HG03159 (cell line): Measurements from ENCODE around the gene TEDDM1.

ENCODE experiments used
- ATAC-seq: cut with Tn5 transposase; IDR thresholded peaks from one replicate; pipeline ENCODE4 v1.9.1; 2021; ENCODE audit warnings: mild to moderate bottlenecking, moderate library complexity; ENCODE audit not compliant: unreplicated experiment

The TEDDM1 gene

DNA sequence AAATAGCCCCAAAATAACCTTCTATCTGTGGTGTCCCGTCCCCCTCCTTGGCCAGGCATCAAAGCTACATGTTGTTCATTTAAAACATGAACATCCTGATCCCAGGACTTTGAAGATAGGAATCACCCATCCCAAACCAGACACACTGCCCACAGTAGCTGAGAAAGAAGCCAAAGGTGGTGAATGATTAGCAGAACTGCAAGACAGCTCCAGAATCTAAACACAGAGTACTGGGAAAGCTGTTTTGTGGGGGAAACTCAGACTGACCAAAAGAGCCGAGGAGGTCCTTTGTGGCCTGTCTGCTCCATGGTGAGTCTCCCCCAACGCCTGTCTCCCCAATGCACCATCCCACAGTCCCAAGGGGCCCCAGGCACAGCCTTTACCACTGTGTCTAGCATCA, 7.3 kb upstream of the TEDDM1 start:
- no peak for ATAC-seq

DNA sequence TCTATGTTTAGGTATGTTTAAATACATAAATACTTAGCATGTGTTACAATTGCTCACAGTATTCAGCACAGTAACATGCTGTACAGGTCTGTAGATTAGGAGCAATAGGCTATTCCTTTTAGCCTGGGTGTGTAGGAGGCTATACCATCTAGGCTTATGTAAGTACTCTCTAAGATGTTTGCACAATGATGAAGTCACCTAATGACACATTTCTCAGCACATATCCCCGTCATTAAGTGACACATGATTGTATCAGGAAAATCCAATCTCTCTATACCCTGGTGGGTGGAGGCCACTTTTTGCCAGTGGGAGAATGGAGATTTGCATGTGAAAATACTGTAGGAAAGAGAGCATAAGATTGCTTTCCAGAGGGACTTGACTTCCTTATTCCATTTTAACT, 5.5 kb upstream of the TEDDM1 start:
- ATAC-seq, result no peak

DNA sequence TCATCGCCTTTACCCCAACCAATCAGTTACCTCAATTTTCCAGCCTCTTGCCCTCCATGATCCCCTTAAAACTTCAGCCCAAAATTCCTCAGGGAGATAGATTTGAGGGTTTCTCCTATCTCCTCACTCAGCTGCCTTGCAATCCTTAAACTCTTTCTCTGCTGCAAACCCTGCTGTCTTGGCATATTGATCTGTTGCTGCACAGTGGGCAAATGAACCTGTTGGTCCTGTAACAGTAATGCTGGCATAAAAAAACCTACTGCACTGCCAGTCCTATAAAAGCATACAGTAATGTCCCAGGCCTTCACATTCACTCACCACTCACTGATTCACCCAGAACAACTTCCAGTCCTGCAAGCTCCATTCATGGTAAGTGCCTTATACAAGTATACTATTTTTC, 5.1 kb upstream of the TEDDM1 start:
- no peak for ATAC-seq

DNA sequence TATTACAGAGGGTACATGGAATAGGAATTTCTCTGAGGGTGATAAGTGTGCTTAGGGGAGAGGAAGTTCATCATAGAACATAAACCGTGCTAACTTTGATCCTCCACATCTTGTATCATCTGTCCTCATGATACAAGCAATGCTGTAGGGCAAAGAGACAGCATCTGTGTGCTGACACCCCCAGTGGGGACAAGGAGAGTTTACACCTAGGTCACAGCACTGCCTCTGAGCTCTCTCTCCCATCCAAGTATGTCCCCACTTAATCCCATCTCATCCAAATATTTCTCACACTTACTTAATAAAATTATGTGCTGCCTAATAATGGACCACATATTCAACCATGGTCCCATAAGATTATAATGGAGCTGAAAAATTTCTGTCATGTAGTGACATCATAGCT, 4.3 kb upstream of the TEDDM1 start:
- no peak for ATAC-seq

DNA sequence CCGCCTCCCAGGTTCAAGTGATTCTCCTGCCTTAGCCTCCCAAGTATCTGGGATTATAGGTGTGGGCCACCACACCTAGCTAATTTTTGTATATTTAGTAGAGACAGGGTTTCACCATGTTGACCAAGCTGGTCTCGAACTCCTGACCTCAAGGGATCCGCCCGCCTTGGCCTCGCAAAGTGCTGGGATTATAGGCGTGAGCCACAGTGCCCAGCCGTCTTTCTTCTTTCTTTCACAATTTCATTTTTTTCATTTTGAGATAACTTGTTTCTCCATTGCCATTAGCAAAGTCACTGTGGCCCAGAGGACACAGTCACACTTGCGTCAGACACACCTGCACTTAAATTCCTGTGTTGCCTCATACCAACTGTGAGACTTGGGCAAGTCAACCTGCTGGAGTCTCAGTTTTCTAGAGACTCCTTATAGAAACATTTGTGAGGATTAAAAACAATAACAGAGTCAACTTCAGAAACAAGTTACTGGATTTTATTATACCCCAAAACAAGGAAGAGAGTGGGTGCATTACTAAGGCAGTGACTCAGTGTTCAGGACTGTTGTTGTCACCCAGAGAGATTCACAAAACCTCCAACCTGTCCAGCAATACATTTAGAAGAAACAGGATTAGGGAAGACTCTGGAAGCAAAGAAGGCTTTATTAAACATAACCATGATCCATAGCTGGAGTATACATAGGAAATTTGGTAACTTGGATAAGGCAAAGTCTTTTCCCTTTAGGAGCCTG, 2.6 kb downstream of the TEDDM1 start:
- no peak for ATAC-seq

DNA sequence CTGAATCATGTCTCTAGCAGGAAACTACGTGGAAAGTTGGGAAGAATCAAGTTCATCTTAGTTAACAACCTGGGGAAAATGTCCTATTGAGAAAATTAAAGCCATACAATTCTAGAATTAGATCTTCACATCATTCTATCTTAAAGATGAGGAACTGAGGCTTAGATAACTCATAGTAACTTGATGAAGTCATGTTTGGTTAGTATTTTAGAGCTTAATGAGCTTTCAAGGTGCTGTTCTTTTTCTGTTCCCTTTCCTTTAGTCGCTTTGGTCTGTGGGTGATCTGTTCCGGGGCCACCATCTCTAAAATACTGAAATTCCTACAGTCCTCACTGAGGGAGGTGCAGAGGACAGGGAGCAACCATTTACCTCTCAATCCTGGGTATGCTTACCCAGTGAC, 4.6 kb downstream of the TEDDM1 start:
- ATAC-seq, result no peak

DNA sequence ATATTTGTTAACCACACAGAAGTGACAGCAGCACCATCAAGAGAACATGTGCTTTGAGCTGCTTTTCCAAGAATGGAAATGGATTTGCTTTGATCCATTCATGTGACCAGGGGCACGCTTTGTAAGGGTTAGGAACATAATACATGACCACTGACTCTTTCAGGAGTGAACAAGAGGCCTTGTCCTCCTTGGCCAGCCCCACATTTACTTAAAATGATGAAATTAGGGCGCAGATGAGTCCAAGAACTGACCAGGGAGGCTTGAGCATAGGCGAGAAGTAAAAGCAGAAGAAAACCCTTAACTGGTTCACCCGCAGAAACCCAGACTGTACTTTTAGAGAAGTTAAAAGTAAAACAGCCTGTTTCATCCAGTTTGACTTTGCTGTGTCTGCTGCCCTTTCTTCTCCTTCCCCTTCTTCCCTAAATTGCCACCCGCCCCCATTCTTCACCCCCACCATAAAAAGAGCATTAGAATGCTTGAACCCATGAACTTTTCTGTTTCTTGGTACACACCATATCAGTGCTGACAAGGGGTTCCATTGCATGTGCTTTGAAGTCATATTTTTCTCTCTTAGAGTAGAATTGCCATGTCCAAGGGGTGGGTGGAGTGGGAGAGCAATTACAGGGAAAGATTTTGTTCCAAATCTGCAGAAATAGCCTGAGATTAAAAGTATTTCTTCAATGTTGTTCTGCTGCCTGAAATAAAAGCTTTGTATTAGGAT, 6.3 kb downstream of the TEDDM1 start:
- no peak for ATAC-seq

DNA sequence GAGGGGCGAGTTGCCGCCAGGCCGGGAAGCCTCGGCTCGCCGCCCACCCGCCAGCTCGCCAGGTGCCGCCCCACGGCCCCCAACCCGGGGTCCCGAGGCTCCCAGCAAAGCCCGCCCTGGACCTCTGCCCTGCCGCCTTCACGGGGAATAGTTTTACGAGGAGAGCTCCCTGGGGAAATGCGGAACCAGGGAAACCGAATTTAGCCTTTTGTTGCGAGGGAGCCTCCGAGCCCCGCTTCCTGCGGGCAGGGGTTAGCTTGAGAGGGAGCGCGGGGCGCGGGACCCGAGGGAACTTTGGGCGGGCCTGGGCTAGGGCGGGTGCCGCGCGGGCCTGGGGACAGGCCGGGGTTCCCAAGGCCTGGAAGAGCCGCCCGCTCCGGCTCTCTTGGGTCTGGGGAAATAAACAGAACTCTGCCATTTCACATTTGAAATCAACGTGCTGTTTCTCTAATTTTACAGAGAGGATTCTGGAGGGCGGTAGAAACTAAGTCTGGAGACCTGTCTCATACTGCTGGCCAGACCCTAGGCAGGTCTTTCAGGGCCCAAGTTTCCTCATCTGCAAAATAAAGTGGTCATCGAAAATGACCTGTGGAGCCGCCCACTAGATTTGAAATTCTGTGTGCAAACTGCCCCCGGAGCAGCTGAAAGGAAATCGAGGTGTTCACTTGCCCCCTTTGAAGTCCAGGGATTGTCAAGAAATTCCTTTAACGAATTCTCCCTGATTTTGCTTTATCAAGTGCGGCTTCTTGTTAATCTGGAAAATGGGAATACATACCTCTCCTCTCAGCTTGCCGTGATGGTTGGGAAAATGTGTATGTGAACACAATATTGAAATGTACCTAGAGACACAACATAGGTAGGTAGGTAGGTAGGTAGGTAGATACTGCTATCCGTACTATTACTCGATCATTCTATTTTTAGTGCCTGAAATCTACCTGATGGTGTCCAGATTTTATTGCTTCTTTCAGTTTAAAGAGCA, 8.1 kb downstream of the TEDDM1 start:
- ATAC-seq, result peak; percentile 13

DNA sequence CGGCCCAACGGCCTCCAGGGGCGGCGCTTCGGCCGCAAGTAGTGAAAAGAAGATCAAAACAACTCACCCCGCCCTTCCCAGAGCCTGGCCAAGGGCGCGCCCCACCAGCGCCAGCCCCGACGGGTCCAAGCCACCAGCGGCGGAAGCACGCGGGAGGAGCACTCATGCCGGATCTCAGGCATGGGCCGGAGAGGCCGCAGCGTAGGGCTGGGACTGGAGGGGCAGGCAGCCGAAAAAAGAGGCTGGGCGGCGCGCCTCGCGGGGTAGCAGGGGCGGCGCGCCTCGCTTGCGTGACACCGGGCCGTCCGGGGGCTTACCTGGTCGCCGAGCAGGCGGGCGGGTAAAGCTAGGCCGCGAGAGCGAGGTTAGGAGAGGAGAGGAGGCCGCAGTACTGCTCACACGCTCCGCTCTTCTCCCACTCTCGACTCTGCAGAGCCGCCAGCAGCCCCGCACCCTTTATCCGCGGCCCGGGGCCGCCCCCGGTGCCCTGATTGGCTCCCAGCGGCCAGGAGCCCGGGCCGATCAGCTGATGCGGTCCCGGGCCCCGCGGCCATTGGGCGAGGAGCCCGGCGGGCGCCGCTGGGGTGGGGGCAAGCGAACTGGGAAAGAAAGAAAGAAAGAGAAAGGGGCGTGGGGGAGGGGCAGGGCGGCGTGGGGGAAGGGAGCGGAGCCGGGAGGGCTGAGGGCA, 9.0 kb downstream of the TEDDM1 start, which contains the start of gene GLUL:
Gene GLUL (minus strand): TSS at position 429 of the 688 bp plus-strand sequence. CDS start 3,053 bp downstream, outside the sequence.
- peak; percentile 73 for ATAC-seq

DNA sequence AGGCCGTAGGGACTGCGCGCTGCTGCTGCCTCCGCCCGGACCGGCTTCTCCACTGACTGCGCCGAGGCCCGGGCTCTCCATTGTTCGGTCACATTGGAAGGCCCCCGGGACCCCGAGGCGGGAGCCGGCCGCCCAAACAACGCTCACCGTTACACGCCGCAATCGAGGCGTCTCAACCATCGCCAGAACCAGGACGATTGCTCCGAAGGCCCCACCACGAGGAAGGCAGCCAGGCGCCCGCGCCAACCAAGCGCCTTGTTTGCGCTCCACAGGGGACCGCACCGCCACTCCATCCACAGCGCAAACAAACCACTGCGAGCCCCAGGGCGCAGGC, 9.5 kb downstream of the TEDDM1 start:
- ATAC-seq, result peak; percentile 1

DNA sequence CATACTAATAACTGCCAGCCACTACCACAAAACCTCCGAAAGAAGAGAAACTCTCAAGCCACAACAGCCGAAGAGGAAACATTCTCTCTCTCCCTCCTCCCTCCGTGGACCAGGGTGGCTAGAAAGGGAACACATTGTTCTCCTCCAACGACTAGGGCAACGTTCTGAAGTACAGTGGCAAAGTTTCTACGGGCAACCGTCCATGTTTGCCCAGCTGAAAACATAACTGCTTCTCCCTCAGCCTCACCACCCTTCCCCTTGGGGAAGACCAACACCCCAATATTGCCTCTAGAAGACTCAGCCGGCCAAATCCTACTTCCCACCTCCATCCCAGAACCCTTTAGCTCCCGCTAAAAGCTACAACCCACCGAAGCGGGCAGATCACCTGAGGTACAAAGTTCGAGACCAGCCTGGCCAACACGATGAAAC, 10.8 kb downstream of the TEDDM1 start:
- no peak for ATAC-seq

DNA sequence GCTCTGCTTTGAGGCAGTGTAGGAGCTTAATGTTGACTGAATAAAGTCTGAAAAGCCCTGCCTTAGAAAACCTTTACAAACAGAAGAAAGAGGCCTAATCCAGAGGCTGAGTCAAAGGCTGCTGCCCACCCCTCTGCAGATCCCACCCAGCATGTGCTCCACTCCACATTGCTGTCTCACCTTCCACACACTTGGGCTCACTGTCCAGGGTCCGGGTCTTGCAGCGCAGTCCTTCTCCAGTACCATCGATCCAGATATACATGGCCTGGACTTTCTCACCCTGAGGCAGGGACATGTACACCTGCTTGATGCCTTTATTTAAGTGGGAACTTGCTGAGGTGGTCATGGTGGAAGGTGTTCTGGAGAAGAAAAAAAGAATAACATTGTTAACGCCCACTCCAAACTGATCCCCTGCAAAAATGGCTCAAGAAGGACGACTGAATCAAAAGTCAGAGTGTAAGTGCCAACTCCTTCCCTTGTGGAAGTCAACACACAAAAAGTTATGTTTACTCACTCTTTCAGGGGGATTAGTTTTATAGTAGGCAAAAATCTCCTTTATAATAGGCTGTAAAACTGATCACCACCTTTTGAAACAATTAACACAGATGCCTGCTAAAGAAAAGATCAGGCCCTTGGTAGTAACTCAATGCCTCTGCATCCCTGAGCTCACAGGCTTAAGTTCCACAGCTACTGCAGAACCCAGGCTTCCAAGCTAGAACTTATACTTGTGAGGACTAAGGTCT, 11.9 kb downstream of the TEDDM1 start:
- ATAC-seq, result no peak

DNA sequence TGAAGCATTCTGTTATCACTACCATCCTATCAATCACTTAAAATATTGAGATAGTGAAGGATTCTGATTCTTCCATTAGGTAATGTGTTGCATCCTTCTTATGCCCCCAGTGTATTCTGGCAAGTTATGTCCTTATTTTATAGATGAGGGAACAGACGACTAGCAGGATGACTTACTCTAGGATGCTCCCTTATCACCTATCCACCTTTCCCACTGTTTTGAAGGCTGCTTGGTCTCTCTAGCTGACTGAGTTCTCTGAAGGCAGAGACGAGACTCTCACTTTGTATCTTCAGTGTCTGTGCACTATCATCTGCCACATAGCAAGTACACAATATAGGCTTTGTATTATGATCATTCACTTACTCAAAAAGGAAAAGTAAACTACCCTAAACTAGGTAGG, 12.9 kb downstream of the TEDDM1 start:
- ATAC-seq, result no peak

DNA sequence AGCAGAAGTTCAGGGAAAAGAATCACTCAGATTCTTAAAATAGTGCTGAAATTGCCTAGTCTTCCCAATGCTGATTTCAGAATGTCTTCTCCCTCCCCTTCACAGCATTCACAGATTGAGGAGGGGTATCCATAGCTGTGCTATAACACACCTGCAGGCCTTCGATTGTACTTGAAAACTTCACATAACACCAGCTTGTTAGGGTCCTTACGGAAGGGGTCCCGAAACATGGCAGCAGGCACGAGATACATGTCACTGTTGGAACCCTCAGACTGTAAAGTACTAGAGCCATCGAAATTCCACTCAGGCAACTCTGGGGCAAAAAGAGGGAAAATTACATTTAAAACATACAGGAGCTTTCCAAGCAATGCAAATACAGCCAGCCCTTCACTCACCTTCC, 13.5 kb downstream of the TEDDM1 start:
- no peak for ATAC-seq

DNA sequence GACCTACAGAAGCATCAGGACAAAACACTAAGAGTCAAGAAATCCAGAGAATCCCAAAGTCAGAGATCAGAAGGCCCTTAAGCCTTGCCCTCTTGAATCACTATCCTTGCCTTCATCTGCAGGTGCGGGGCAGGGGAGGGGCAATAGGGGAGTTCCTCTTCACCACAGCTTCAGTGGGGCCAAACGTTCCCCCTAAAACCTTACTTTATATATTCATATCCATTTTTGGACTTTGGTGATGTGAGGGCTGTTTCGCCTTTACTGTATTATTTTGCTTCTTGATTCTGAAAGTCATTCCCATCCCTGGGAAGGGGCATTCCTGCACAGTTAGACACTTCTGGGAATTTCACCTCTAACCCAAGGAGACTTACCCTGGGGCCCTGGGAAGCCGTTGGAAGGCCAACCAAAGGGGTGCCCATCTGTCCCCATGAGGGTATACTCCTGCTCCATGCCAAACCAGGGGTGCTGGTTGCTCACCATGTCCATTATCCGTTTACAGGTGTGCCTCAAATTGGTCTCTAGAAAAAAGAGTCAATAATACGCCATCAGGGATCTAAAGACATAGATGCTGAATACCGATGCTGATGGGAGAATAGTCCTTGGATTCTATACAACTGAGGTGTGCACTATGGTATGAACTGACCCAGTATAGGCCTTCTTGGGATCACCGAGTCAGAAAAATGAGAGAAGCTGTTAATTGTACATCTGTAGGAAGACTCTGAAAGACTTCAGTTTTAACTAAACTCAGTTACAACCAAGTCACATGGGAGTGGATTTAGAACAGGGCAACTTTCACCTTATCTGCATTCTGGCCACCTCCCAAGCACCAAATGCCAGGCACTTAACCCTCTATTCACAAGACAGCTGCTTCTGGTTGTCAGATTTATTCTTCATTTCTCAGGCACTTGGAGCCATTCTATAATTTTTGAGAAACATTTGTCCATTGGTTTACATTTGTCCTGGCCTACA, 14.3 kb downstream of the TEDDM1 start:
- no peak for ATAC-seq

DNA sequence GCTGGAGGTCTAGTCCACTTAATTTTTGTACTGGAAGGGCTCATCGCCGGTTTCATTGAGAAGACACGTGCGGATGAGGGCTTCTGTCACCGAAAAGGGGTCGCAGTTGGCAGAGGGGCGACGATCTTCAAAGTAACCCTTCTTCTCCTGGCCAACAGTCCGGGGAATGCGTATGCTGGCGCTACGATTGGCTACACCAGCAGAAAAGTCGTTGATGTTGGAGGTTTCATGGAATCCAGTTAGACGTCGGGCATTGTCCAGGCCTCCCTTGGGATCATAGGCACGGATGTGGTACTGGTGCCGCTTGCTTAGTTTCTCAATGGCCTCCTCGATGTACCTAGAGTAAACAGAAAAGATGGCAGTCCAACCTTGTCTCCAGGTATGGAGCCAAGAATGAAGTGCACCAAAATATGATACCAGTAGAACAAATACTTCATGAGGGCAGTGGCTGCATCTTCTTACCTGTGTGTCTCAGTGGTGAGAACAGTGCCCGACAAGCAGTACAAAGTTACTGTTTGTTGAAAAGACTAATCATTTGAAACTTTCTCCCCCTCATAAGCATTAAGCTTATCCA, 16.0 kb downstream of the TEDDM1 start:
- no peak for ATAC-seq

DNA sequence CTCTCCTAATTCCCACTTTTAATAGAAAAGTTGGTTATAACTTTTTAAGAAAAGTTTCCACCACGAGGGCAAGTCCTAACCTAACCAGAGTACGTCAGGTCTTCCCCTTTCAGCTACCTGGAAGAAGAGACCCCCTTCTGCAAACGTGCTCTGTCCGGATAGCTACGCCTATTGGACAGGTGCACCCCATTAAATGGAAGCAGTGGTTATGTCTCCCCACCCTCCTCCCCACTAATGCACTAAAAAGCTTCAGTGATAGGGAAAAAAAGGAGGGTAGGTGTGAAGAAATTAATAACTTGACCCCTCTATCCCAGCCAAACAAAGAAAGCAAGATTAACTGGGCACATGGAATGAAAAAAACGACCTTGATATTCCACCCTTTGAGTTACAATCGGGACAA, 16.5 kb downstream of the TEDDM1 start:
- ATAC-seq, result no peak

DNA sequence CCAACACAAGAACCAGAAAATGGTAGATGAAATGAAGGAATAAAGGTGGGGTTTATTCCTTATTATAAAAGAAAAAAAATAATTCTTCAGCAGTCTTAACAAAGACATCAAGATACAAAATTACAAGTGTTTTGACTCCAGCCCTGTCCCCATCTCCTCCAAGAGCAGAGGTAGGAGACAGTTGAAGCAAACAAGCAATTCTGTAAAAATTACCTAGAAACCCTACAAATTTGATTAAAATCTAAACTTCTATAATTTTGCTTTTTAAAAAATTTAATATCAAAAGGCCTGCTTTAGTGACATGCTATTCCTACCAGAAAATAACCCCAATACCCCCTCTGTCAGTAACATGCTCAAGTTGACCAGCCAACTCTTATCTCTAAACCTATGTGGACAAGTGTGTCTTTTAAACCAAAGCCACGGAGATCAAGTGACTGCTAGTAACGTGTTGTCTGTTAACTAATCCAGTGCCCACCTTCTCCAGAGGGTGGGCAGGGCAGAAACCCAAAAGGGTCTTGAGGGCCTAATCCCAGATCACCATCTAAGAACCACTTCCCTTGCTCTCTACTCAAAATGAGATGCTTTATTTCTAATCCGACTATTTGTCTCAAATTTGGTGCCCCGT, 17.3 kb downstream of the TEDDM1 start:
- no peak for ATAC-seq
